PC-9 (cell line): ENCODE measurements around the gene DKC1.

Experiments used
- CTCF ChIP-seq: fragments of 200-600 bp; sonication (generic); conservative IDR thresholded peaks from 2 replicates; pipeline ENCODE4 v1.6.1; 2017; ENCODE audit warnings: mixed run types, antibody characterized with exemption, mild to moderate bottlenecking, moderate library complexity
- EZH2 ChIP-seq: fragments of 200-600 bp; sonication (generic); IDR thresholded peaks from 2 replicates; pipeline ENCODE4 v1.8.0; 2017; ENCODE audit warnings: antibody characterized with exemption, low read depth

GRCh38 chrX:154797006-154797405 lies 34.3 kb downstream of the DKC1 start:
- TF ChIP-seq CTCF (no peak), EZH2 (no peak)
